HG03025 (cell line): Measurements from ENCODE around the gene ARF6.
"Not testable (repeated sequence)": the region's sequence is repeated elsewhere in the genome, so short reads cannot be mapped to it uniquely, and the experiment has no call there.

ENCODE experiments used
- ATAC-seq: cut with Tn5 transposase; IDR thresholded peaks from one replicate; pipeline ENCODE4 v1.9.1; 2021; ENCODE audit warnings: mild to moderate bottlenecking, moderate library complexity; ENCODE audit not compliant: unreplicated experiment, low FRiP score

The ARF6 gene

GRCh38 chr14:49936882-49937281, 44.0 kb downstream of the ARF6 start:
- not testable (repeated sequence) for ATAC-seq

GRCh38 chr14:49939215-49939614, 46.3 kb downstream of the ARF6 start:
- not testable (repeated sequence) for ATAC-seq

- ATAC-seq: no peak
Measured at GRCh38 chr14:49939884-49940510, 47.1 kb downstream of the ARF6 start.

GRCh38 chr14:49940808-49941421, 48.0 kb downstream of the ARF6 start:
- ATAC-seq: no peak

GRCh38 chr14:49942090-49942489, 49.2 kb downstream of the ARF6 start:
- ATAC-seq: no peak

GRCh38 chr14:49944501-49944900, 51.6 kb downstream of the ARF6 start:
- no peak for ATAC-seq

GRCh38 chr14:49945448-49946319, 52.8 kb downstream of the ARF6 start:
- no peak for ATAC-seq
